Esophagus mucosa (tissue), 1 donor: Measurements from ENCODE around the gene TMEM44. TPM values are rescaled to one million over a fixed set of nuclear protein-coding genes. Genes with fewer than 3 reads are reported as not detected.
"Not testable (repeated sequence)": the region's sequence is repeated elsewhere in the genome, so short reads cannot be mapped to it uniquely, and the experiment has no call there.

Source experiments
- ATAC-seq: fragments of 200-7000 bp; cut with Tn5 transposase; one replicate; pipeline ENCODE4 v1.9.1; 2020
- total RNA-seq: library from RNA; stranded (reverse); gene quantifications from one replicate; pipeline ENCODE4 v1.2.4, GENCODE V29; 2023
- donor health status: DM: yes; HTN: yes; CAD: no.

The TMEM44 gene
- total RNA-seq, 1 donor from 2014 or later, result 7.9 TPM

DNA sequence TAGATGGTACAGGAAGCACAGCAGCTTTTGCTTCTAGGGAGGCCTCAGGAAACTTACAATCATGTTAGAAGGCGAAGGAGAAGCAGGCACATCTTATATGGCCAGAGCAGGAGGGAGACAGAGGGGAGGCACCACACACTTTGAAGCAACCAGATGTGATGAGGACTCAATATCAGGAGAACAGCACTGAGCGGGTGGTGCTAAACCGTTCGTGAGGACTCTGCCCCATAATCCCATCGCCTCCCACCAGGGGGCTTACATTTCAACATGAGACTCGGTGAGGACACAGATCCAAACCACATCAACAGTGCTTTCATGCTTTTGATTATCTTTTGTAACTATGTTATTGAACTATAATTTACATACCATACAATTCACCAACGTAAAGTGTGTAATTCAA lies 7.6 kb upstream of the TMEM44 start:
- ATAC-seq, result no peak

DNA sequence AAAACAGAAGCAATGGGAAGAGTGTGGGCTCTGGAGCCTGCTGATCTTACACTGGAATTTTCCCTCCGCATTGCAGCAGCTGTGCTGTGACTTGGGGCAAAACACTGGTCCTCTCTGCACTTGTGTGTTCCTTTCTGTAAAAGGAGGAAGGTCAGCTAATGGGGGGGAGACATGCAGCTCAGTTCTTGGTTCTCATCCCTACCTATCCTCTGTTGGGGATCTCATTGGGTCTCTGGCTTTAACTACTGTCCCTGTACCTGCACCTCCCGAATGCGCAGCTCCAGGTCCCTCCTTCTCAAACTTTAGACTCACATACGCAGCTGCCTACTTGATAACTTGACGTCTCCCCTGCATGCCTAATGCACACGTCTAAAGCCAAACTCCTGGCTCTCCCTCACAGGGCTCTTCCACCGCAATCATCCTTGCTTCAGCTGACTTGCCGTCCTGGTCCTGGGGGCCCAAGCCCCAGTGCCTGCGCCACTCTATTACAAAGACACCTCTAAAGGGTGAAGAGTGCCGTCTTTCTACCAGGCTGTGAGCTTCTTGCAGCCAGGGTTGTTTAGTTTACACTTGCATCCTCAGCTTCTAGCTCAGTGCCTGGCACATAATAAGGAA lies 5.9 kb upstream of the TMEM44 start:
- ATAC-seq, result no peak

DNA sequence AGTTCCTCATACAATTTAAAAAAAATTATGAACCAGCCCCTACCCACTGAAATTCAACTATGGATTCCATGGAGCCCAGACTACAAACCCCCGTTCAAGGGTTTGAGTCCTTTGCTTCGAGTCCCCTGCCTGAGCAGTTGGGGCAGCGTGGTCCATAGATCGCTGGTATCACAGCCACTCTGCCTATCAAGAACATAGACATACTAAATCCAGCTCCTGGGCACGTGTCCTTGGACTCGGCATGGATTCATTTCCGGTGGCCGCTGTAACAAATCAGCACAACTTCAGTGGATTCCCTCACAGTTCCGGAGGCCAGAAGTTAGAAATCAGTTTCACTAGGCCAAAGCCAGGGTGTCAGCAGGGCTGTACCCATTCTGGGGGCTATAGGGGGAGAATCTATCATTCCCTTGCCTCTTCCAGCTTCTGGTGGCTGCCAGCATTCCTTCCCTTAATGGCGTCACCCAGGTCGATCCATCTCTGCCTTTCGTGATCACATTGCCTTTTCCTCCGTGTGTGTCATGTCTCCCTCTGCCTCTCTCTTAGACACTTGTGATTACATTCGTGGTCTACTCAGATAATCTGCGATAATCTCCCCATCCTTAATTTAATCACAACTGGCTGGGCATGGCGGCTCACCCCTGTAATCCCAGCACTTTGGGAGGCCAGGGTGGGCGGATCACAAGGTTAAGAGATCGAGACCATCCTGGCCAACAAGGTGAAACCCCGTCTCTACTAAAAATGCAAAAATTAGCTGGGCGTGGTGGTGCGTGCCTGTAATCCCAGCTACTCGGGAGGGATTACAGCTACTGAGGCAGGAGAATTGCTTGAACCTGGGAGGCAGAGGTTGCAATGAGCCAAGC lies 4.6 kb upstream of the TMEM44 start:
- ATAC-seq, result no peak

DNA sequence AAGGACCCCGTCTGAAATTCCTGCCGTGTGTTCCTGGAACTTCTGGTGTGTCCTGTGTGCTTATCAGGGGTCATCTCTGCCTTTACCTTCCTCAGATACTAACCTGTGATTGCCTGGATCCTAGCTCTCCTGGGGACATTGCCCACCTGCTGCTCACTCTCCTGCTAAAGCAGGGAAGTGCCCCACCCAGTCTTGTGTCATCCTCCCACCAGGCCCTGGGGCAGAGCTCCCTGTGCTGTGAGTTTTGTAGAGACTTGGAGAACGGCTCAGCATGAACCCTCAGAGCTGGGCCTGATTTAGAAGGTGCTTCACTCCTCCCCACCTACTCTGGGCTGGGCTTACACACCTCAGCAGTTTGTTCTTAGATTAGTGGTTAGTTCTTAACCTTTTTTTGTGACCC lies 3.8 kb upstream of the TMEM44 start:
- peak; percentile 21 for ATAC-seq

DNA sequence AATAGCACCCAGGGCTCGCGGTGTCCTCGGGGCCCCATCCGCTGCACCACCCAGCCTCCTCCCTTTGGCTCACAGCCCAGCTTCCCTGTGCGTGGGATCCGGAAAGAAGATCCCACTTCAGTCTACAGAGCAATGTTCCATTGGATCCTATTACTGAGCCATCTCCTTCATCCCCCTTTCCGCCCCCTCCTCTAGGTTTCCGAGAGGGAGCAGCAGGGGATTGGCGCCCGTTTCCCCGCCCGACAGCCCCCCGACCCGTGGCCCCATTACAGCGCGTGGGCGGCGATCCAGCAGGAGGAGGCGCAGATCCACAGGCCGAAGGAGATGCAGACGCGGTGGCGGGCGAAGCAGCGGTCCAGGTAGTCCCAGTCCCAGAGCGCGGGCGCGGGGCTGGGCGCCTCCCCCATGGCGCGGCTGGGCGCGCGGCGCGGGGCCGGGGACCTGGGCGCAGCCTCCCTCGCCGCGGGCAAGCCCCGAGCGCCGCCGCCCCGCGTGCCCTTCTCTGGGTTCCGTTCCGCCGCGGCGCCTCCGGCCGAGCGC lies 340 bp downstream of the TMEM44 start:
- ATAC-seq, result peak; percentile 65

DNA sequence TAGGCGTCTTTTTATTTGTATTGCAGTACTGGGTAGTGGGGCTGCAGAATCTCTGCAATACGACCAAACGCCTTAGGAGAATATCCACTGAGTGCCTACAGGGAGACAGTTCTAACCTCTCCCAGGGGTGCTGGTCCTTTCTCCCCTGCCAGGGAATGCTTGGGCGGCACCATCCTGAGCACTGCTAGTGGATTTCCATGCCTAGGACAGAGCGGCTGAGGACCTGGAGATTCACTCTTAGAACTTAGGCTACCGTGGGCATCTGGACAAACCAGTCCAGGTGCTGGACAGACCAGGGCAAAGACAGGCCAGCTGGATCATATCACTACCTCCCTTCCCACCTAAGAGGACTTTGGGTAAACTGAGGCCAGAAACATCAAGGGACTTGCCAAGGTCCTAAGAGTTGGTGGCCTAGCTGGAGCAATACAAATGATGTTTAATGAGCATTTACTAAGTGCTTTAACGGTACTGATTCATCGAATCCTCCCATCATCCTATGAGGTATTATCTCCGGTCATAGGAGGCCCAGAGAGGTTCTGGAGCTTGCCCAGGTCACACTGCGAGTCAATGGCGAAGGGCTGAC lies 902 bp downstream of the TMEM44 start:
- peak; percentile 27 for ATAC-seq

DNA sequence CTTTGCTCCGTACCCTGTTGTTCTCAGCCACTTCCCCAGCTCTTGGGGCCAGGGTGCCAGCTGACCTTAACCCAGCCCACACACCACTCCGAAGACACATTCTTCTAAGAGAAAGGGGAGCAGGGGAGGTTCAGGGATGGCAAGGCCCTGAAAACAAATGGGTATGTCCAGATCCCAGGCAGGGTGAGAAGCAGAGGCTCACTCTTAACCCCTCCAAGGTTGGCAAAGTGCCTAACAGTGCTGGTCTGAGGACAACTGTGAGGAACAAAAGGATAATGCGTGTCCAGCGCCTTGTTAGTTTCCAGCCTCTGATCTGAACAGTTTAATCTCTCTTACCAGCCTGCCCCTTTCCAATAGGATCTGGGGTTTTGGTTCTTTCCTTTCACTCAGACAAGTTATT lies 1.5 kb downstream of the TMEM44 start:
- no peak for ATAC-seq

DNA sequence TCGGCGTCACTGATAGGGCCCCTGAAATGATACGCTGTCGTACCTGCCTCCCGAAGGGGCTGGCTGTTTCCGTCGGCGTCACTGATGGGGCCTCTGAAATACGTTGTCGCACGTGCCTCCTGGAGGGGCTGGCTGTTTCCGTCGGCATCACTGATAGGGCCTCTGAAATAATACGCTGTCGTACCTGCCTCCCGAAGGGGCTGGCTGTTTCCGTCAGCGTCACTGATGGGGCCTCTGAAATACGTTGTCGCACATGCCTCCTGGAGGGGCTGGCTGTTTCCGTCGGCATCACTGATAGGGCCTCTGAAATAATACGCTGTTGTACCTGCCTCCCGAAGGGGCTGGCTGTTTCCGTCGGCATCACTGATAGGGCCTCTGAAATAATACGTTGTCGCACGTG lies 2.5 kb downstream of the TMEM44 start:
- ATAC-seq, result not testable (repeated sequence)

DNA sequence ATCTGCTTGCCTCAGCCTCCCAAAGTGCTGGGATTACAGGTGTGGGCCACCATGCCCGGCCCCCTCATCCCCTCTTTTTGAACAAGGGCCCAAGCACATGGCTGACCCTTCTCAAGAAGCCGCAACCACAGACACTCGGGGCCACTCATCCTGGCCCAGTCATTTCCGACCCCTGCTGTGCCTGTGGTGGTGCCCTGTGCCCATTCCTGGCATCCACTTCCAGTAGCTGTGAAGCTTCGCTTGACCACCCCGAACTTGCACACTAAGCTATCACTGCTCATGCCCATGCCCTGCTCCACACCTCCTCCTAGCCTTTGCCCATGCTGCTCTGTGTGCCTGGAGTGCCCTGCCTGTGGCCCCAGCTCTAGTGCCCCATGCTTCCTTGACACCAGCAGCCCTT lies 8.3 kb downstream of the TMEM44 start:
- no peak for ATAC-seq

DNA sequence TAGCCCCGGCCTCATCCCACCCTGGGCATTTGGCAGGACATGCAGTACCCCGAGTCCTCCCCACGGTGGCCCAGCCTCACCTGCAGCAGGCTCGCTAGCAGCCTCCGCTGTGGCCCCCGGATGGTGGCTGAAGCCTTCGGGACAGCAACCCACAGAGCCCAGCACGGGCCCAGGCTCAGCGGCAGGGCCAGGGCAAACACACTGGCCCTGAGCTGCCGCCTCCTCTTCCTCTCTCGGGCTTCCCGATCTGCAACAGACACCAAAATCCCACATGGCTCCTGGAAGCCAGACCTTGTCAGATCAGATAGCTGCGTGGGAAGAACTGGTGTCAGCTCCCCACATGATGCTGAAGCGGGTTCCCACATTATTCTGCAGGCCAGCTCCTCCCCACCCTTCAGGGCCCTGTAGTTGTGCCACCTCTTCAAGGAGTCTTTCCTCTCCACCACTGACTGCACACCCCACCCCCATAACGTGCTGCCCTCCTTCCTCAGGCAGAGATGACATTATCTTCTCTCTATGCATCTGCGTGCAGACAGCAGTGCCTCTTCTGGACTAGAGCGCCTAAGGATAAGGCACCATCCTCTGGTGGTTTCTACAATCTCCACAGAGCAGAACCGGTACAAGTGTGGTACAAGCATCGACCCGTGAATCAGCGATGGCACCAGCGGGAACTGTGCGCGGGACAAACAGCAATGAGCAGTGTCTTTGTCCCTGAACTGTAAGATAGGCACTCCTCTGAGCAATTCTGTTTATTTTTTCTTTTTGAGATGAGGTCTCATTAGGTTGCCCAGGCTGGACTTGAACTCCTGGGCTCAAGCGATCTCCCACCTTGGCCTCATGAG lies 9.5 kb downstream of the TMEM44 start:
- ATAC-seq, result no peak

DNA sequence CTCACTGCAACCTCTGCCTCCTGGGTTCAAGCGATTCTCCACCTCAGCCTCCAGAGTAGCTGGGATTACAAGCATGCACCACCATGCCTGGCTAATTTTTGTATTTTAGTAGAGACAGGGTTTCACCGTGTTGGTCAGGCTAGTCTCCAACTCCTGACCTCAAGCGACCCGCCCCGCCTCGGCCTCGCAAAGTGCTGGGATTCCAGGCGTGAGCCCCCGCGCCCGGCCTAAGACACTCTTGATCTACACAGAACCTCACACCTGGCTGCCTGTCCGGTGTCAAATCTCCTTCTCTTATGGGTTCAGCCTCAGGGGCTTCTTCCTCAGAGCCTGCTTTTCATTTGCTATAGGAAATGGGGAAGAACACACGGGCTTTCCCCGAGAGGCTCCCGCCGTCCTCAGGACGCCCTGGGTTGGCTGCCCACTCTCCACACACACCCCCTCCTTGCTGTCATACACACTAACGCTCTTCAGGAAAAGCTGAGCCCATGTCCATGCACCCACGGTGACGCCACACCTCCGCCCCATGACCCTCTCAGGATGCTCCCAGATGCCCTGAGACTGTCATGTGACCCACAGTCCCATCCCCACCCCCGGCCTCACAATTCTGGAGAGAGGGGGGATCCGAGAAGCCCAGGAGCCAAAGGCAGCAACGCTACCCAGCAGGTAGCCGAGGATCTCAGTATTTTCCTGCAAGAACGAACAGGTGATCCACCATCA lies 10.4 kb downstream of the TMEM44 start:
- peak; percentile 22 for ATAC-seq

DNA sequence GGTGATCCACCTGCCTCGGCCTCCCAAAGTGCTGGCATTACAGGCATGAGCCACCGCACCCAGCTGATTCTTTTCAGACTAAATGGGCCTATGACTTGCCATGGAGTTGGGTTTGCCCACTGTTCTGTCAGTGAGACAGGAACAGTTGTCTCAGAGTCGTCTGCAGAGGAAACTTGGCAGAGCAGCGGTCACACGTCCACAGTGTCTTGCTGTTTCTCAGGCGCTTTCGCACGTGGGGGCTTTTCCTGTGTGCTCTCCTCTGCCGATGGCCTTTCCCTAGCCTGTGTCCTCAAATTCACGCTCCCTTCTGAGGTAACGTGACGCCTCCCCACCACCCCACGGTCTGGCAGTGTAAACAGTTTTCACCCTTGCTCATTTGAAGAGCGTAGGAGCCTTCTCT lies 11.3 kb downstream of the TMEM44 start:
- ATAC-seq, result no peak

DNA sequence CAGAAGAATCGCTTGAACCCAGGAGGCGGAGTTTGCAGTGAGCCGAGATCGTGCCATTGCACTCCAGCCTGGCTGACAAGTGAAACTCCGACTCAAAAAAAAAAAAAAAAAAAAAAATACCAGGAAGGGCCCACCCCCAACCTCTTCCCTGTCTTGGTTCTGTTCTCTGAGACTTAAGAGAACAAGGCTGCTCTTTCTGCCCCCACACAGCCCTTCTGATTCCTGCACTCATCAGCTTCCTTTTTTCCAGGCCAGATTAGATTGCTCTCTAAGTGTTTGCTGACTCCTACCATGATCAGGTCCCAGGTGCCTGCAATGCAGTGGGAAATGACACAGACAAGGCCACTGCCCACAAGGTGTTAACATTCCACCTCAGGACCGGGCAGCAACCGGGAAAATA lies 13.0 kb downstream of the TMEM44 start:
- no peak for ATAC-seq

DNA sequence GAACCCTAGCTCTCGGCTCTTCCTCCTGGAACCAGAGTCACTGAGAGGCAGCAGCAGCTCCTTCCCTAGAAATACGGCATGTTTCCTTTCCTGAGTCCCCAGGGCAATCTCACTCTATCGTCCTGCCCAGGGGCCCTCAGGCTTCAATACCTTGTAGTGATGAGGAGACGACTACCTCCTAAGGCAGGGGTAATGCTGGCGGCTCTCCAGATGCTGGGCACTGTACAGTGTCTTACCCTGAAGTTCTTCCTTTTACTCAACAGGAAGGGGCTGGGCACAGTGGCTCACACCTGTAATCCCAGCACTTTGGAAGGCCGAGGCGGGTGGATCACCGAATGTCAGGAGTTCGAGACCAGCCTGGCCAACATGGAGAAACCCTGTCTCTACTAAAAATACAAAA lies 13.5 kb downstream of the TMEM44 start:
- ATAC-seq, result no peak

DNA sequence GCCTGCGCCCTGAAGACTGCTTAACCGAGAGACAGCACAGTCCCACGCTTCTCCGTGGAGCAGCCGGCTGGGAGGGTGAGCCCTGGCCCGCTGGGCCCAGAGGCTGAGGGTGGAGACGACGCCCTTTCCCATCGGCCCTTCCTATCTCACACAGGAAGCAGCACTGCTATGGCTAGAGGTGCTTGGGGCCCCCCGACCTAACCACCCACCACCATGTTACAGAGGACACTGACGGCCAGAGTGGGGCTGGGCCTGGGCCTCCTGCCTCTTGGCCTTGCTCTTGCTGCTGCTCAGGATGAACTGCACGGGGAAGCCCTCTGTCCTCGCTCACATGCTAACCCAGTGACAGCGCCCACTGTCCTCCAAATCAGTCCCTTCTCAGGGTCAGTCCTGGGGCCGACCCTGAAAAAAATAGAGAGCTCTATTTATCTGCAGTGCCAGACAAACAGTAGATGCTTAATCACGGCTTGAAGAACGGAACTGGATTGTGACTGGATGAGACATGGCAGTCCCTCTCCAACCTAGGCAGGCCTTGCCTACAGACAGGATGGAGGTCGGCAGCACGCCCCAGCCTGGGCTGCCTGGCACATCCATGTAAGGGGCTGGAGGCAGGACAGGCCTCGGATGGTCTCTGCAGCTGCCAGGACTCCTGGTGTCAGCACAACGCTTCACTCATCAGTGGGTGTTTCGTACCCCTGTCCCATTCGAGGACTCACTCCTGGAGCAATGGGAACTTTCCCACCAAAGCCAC lies 14.2 kb downstream of the TMEM44 start:
- ATAC-seq, result no peak

DNA sequence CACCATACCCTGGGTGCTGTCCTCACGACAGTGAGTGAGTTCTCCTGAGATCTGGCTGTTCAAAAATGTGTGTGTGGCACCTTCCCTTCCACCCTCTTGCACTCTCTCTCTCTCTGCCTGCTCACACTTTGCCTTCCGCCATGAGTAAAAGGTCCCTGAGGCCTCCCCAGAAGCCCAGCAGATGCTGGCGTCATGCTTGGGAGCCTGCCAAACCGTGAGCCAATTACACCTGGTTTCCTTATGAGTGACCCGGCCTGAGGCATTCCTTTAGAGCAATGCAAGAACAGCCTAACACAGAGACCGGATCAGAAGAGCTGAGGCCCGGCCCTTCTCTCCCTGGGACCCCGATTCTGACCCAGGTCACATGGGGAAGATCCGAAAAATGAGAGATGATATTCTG lies 15.4 kb downstream of the TMEM44 start:
- ATAC-seq, result peak; percentile 56

DNA sequence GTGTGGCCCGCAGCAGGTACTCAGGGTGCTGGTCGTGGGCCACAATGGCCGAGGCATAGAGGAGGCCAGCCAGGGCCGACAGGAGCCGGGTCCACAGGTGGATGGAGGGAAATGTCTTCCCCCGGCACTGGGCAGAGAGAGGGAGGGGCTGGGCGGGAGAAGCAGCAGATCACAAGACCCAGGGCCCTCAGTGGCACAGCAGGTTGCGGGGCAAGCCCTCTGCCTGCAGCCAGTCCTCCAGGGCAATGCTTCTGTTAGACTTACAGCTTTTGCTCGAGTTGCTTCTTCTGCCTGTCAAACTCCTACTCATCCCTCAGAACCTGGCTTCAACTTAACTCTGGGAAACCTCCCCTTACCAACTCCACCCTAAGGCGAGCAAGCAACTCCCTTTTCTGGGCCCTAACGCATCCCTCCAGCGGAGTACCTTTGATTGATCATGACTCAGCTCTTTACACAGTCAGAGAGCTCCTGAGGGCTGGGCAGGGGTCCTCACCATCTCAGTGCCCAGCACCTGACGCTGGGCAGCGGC lies 16.0 kb downstream of the TMEM44 start:
- no peak for ATAC-seq

DNA sequence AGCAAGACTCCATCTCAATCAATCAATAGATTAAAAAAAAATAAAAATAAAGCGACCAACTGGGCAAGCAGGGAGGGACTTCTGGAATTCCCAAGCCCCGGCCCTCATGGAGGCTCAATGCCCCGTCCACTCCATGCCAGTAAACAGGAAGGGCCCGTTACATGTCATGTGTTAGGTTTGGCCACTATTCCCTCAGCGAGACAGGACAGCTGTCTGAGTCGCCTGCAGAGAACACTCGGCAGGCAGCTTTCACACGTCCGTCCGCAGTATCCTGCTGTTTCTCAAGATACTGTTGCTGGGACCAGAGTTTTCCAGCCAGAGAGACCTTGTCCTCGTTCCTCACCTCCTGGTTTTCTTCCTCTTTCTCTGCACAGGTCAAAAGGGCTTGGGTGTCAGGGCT lies 18.0 kb downstream of the TMEM44 start:
- ATAC-seq, result no peak

DNA sequence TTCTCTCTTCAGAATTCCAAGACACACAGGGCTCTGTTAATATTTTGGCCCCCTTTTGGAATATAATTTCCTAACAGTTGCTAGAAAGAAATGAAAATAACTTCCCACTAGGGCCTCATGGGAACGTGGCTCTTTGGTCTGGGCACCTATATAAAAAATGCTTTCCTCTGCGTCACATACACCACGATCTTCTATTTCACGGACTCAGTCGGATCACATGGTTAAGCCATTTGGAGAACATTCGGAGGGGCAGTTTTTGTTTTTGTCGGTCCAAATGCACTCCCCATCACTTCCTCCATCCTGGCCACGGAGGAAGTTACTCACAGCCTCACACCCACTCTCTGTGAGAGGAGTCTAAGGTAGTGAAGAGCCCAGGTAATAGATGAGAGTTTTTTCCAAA lies 21.0 kb downstream of the TMEM44 start:
- ATAC-seq, result no peak

DNA sequence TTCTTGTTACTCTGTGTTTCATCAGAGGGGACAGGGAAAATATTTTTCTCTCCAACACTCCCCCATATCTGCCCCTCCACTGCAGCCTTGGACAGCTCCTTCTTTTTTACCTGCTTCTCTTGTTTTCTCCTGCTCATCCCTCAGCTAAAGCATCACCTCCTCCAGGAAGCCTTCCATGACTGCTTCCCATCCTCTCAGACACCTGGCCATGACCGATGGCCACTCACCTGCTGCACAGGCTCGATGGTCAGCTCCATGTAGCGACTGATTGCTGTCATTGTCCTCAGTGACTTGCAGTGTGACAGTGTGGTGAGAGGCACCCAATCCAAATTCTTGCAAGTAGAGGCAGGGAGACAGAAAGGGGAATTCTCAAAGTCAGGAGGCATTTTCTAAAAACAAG lies 22.5 kb downstream of the TMEM44 start:
- no peak for ATAC-seq

DNA sequence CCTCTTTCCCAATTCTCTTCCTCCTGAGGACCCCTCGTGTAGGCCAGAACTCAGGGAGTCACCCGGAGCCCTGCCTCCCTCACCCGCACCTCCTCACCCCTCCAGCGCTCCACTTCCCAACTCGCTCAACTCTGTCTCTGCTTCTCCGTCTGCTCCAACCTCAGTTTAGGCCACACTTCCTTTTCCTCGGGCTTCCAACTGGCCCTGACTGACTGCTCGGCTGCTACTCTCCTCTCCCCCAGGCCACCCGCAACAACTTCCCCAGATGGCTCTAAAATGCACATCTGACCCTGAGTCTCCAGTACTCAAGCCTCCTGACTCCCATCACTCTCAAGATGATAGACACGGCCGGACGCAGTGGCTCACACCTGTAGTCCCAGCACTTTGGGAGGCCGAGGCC lies 23.6 kb downstream of the TMEM44 start:
- no peak for ATAC-seq
